ENCODE results near the gene RNASET2. TPM values are rescaled to one million over a fixed set of nuclear protein-coding genes. Genes with fewer than 3 reads are reported as not detected.

RNASET2 gene
- total and polyA plus RNA-seq, 4 donors, result 17.7 to 37.2 (median 25.0) TPM

GRCh38 chr6:166972101-166972500, 15.8 kb upstream of the RNASET2 start (continued):
- TF ChIP-seq ATF3 (IDR thresholded peaks at IDR 0.05) (no peak), SP1 (IDR thresholded peaks at IDR 0.05) (no peak), GABPA (IDR thresholded peaks at IDR 0.05 in 1 of 2, conservative IDR thresholded peaks at IDR 0.05 in 1 of 2) (no peak), NR2F2 (IDR thresholded peaks at IDR 0.05) (no peak), JUND (IDR thresholded peaks at IDR 0.05) (no peak), RXRA (IDR thresholded peaks at IDR 0.05) (no peak)

GRCh38 chr6:166971271-166971670, 14.9 kb upstream of the RNASET2 start:
- no peak for DNase-seq (ENCODE audit: low spot score)
- Histone ChIP-seq H3K4me3 (ENCODE audit: low read depth in 1 of 3, low read length in 3 of 3) (no peak overlapping the region), H3K9ac (ENCODE audit: low read depth in 1 of 2, low read length in 2 of 2) (no peak overlapping the region), H3K36me3 (ENCODE audit: control insufficient read depth in 4 of 4, insufficient read depth in 3 of 4, low read depth in 1 of 4, low read length in 3 of 4) (peaks cover 0 to 4% (median 0%) of the 10 kb centered on the region in 4 donors), H3K27me3 (ENCODE audit: control insufficient read depth in 4 of 4, insufficient read depth in 4 of 4, low read length in 3 of 4) (no peaks in the 10 kb centered on the region), H3K27ac (ENCODE audit: low read depth in 1 of 2, low read length in 2 of 2) (no peak overlapping the region), H3K9me3 (ENCODE audit: control insufficient read depth in 4 of 4, low read length in 3 of 4) (no peaks in the 10 kb centered on the region), H3K4me1 (ENCODE audit: control insufficient read depth in 4 of 4, insufficient read depth in 4 of 4, low read length in 3 of 4) (no peaks in the 10 kb centered on the region)
- 96% methylated on average over 8 of the region's 8 CpGs for WGBS
- TF ChIP-seq YY1 (IDR thresholded peaks at IDR 0.05) (no peak), RAD21 (IDR thresholded peaks at IDR 0.05) (no peak), FOXA2 (IDR thresholded peaks at IDR 0.05) (no peak), EGR1 (IDR thresholded peaks at IDR 0.05; ENCODE audit: low read depth in 2 of 2) (no peak), HNF4A (conservative IDR thresholded peaks at IDR 0.05) (no peak), FOXA1 (IDR thresholded peaks at IDR 0.05) (no peak), RXRA (IDR thresholded peaks at IDR 0.05) (no peak), HNF4G (IDR thresholded peaks at IDR 0.05) (no peak), NR2F2 (IDR thresholded peaks at IDR 0.05) (no peak), JUND (IDR thresholded peaks at IDR 0.05) (no peak), CTCF (IDR thresholded peaks at IDR 0.05; ENCODE audit: low read depth, low read length, missing input control) (no peak), ZBTB33 (IDR thresholded peaks at IDR 0.05) (no peak), SP1 (IDR thresholded peaks at IDR 0.05) (no peak), MAX (IDR thresholded peaks at IDR 0.05) (no peak), ATF3 (IDR thresholded peaks at IDR 0.05) (no peak), GABPA (IDR thresholded peaks at IDR 0.05 in 1 of 2, conservative IDR thresholded peaks at IDR 0.05 in 1 of 2) (no peak), REST (IDR thresholded peaks at IDR 0.05) (no peak), TAF1 (conservative IDR thresholded peaks at IDR 0.05) (no peak)

Measured in liver (tissue), 9 donors.